GM21717 (cell line): ENCODE measurements around the gene TBC1D24.
"Not testable (repeated sequence)": the region's sequence is repeated elsewhere in the genome, so short reads cannot be mapped to it uniquely, and the experiment has no call there.

Source experiments
- ATAC-seq: cut with Tn5 transposase; IDR thresholded peaks from one replicate; pipeline ENCODE4 v1.9.1; 2021; ENCODE audit warnings: mild to moderate bottlenecking, moderate library complexity; ENCODE audit not compliant: unreplicated experiment

The TBC1D24 gene

GRCh38 chr16:2468233-2468724 lies 6.6 kb upstream of the TBC1D24 start:
- no peak for ATAC-seq

GRCh38 chr16:2468725-2469398 lies 6.1 kb upstream of the TBC1D24 start:
- ATAC-seq = no peak

GRCh38 chr16:2469399-2470233 lies 5.3 kb upstream of the TBC1D24 start:
- no peak for ATAC-seq

- ATAC-seq = no peak
Measured at GRCh38 chr16:2470234-2470601, 4.7 kb upstream of the TBC1D24 start.

- no peak for ATAC-seq
Measured at GRCh38 chr16:2470603-2471015, 4.3 kb upstream of the TBC1D24 start.

GRCh38 chr16:2471016-2471652 lies 3.8 kb upstream of the TBC1D24 start, which contains the start of gene NTN3:
Gene NTN3, plus strand, starts transcription at chr16:2471297. Its CDS starts 405 bp downstream, at chr16:2471702.
- ATAC-seq = no peak

GRCh38 chr16:2471653-2472487 lies 3.1 kb upstream of the TBC1D24 start:
- no peak for ATAC-seq

- no peak for ATAC-seq
Measured at GRCh38 chr16:2472488-2472864, 2.5 kb upstream of the TBC1D24 start.

GRCh38 chr16:2472885-2473445 lies 2.0 kb upstream of the TBC1D24 start:
- ATAC-seq = no peak

GRCh38 chr16:2473446-2473926 lies 1.4 kb upstream of the TBC1D24 start:
- no peak for ATAC-seq

GRCh38 chr16:2473999-2474876 lies 689 bp upstream of the TBC1D24 start:
- ATAC-seq = peak; percentile 12

- peak; percentile 7 for ATAC-seq
Measured at GRCh38 chr16:2475413-2476344, 752 bp downstream of the TBC1D24 start.

GRCh38 chr16:2476345-2476720 lies 1.4 kb downstream of the TBC1D24 start:
- ATAC-seq = no peak

- no peak for ATAC-seq
Measured at GRCh38 chr16:2476741-2477140, 1.8 kb downstream of the TBC1D24 start.

- ATAC-seq = no peak
Measured at GRCh38 chr16:2477327-2477726, 2.4 kb downstream of the TBC1D24 start.

- ATAC-seq = no peak
Measured at GRCh38 chr16:2478279-2478678, 3.4 kb downstream of the TBC1D24 start.

- not testable (repeated sequence) for ATAC-seq
Measured at GRCh38 chr16:2479996-2480395, 5.1 kb downstream of the TBC1D24 start.

- no peak for ATAC-seq
Measured at GRCh38 chr16:2480948-2481347, 6.0 kb downstream of the TBC1D24 start.
